Smooth muscle cell (in vitro differentiated cells): Measurements from ENCODE around the gene GNG4. TPM values are rescaled to one million over a fixed set of nuclear protein-coding genes. Genes with fewer than 3 reads are reported as not detected.
"Not testable (repeated sequence)": the region's sequence is repeated elsewhere in the genome, so short reads cannot be mapped to it uniquely, and the experiment has no call there.

Experiments
- DNase-seq: peaks from one replicate; lab custom pipeline; 2025; ENCODE audit not compliant: unreplicated experiment; lab: John Stamatoyannopoulos, UW
- H2AFZ ChIP-seq: fragments of 200-600 bp; sonication (generic); 2 replicates; pipeline ENCODE4 v1.6.0; 2016; ENCODE audit warnings: antibody characterized with exemption, low read depth, mild to moderate bottlenecking
- H3F3A ChIP-seq: fragments of 200-600 bp; sonication (generic); 2 replicates; pipeline ENCODE4 v1.6.0; 2017; ENCODE audit warnings: antibody characterized with exemption, low read depth
- H3K27ac ChIP-seq: fragments of 200-600 bp; sonication (generic); 2 replicates; pipeline ENCODE4 v1.5.1; 2016; ENCODE audit warnings: low read depth, mild to moderate bottlenecking
- H3K27me3 ChIP-seq: fragments of 200-600 bp; sonication (generic); 2 replicates; pipeline ENCODE4 v1.6.1; 2016; ENCODE audit warnings: low read depth, mild to moderate bottlenecking
- H3K36me3 ChIP-seq: fragments of 200-600 bp; sonication (generic); 2 replicates; pipeline ENCODE4 v1.5.1; 2016; ENCODE audit warnings: low read depth
- H3K4me1 ChIP-seq: fragments of 200-600 bp; sonication (generic); 2 replicates; pipeline ENCODE4 v1.5.1; 2016; ENCODE audit warnings: low read depth
- H3K4me2 ChIP-seq: fragments of 200-600 bp; sonication (generic); 2 replicates; pipeline ENCODE4 v1.6.0; 2016; ENCODE audit warnings: mild to moderate bottlenecking
- H3K4me3 ChIP-seq: fragments of 200-600 bp; sonication (generic); 2 replicates; pipeline ENCODE4 v1.5.1; 2016; ENCODE audit warnings: mild to moderate bottlenecking
- H3K79me2 ChIP-seq: fragments of 200-600 bp; sonication (generic); 2 replicates; pipeline ENCODE4 v1.6.0; 2016; ENCODE audit warnings: low read depth, mild to moderate bottlenecking
- H3K9ac ChIP-seq: fragments of 200-600 bp; sonication (generic); 2 replicates; pipeline ENCODE4 v1.6.0; 2016; ENCODE audit warnings: low read depth
- H3K9me3 ChIP-seq: fragments of 200-600 bp; sonication (generic); replicated peaks from 2 replicates; pipeline ENCODE4 v1.5.1; 2016; ENCODE audit warnings: low read depth
- H4K20me1 ChIP-seq: fragments of 200-600 bp; sonication (generic); 2 replicates; pipeline ENCODE4 v1.6.0; 2016; ENCODE audit warnings: low read depth
- CTCF ChIP-seq: fragments of 200-600 bp; sonication (generic); IDR thresholded peaks from 2 replicates; pipeline ENCODE4 v1.5.1; 2017; ENCODE audit warnings: borderline replicate concordance, mild to moderate bottlenecking, antibody characterized with exemption; ENCODE audit not compliant: insufficient read depth, poor library complexity, severe bottlenecking
- WGBS: methylation state at CpG from one replicate; pipeline ENCODE4 v1.1.7; 2016; ENCODE audit warnings: low lambda C conversion rate; 5-methylcytosine and 5-hydroxymethylcytosine counted together
- polyA plus RNA-seq: library from polyadenylated mRNA; unstranded; fragments of >200 nt; fragmentation: Nextera tagmentation; extraction: Ambion mirVana; gene quantifications from 2 replicates; pipeline ENCODE4 v1.2.1, GENCODE V29; 2016
- total RNA-seq: library from RNA; depleted of rRNA; stranded (reverse); fragments of >200 nt; gene quantifications from 2 replicates; pipeline ENCODE4 v1.2.3, GENCODE V29; 2014

The GNG4 gene
- total and polyA plus RNA-seq, 2 experiments from 2014 or later = 2.7 to 3.1 TPM

- H3K4me1 ChIP-seq = peaks cover 23% of the 10 kb centered on the region
- H3K4me3 ChIP-seq = peak overlapping the region; percentile 58
- no peaks in the 10 kb centered on the region for H3K9me3 ChIP-seq
- no peak overlapping the region for H3K27ac ChIP-seq
- WGBS = 6% methylated on average over 31 of the region's 31 CpGs
- H3K9ac ChIP-seq = no peak overlapping the region
- TF ChIP-seq CTCF = no peak
- peak overlapping the region; percentile 96 for H3K4me2 ChIP-seq
- H4K20me1 ChIP-seq = no peaks in the 10 kb centered on the region
- no peak for DNase-seq
- H3F3A ChIP-seq = no peaks in the 10 kb centered on the region
- H3K36me3 ChIP-seq = no peaks in the 10 kb centered on the region
- H3K27me3 ChIP-seq = peaks cover 56% of the 10 kb centered on the region
- no peaks in the 10 kb centered on the region for H3K79me2 ChIP-seq
- no peak overlapping the region for H2AFZ ChIP-seq
Measured at GRCh38 chr1:235648407-235648907, 1.1 kb downstream of the GNG4 start.

GRCh38 chr1:235647537-235647936, 2.0 kb downstream of the GNG4 start:
- not testable (repeated sequence) for H3K27ac ChIP-seq, H3K79me2 ChIP-seq, H3K9me3 ChIP-seq, H3F3A ChIP-seq, DNase-seq, H3K9ac ChIP-seq, H3K4me2 ChIP-seq, H3K4me3 ChIP-seq, H2AFZ ChIP-seq, H3K36me3 ChIP-seq, H4K20me1 ChIP-seq
- WGBS = 86% methylated on average over 12 of the region's 12 CpGs
- peaks cover 23% of the 10 kb centered on the region for H3K4me1 ChIP-seq
- peaks cover 55% of the 10 kb centered on the region for H3K27me3 ChIP-seq

GRCh38 chr1:235646463-235646862, 3.1 kb downstream of the GNG4 start:
- Histone ChIP-seq H3K4me3 (no peak overlapping the region), H4K20me1 (no peaks in the 10 kb centered on the region), H3K27me3 (peaks cover 45% of the 10 kb centered on the region), H3K9me3 (no peaks in the 10 kb centered on the region), H2AFZ (no peak overlapping the region), H3K9ac (no peak overlapping the region), H3K27ac (no peak overlapping the region), H3K4me2 (no peak overlapping the region), H3F3A (no peaks in the 10 kb centered on the region), H3K4me1 (peaks cover 23% of the 10 kb centered on the region), H3K79me2 (no peaks in the 10 kb centered on the region), H3K36me3 (no peaks in the 10 kb centered on the region)
- no peak for TF ChIP-seq CTCF
- no peak for DNase-seq
- WGBS = 90% methylated on average over 9 of the region's 9 CpGs

- Histone ChIP-seq H3K36me3 (no peaks in the 10 kb centered on the region), H3K27ac (no peak overlapping the region), H4K20me1 (no peaks in the 10 kb centered on the region), H3F3A (no peaks in the 10 kb centered on the region), H3K9me3 (no peaks in the 10 kb centered on the region), H3K9ac (no peak overlapping the region), H3K4me2 (no peak overlapping the region), H3K27me3 (peaks cover 32% of the 10 kb centered on the region), H3K4me3 (no peak overlapping the region), H3K4me1 (peaks cover 23% of the 10 kb centered on the region), H3K79me2 (no peaks in the 10 kb centered on the region), H2AFZ (no peak overlapping the region)
- TF ChIP-seq CTCF = no peak
- DNase-seq = no peak
- WGBS = 76% methylated on average over 13 of the region's 13 CpGs
Measured at GRCh38 chr1:235644693-235645305, 4.8 kb downstream of the GNG4 start.
